SK-N-SH (cell line): ENCODE measurements around the gene RAB40A. TPM values are rescaled to one million over a fixed set of nuclear protein-coding genes. Genes with fewer than 3 reads are reported as not detected.

Source experiments
- CTCF ChIA-PET: fragments of 300-600, 350-600 bp; formaldehyde crosslinking; extraction: SDS; loops from one replicate; lab custom pipeline; 2021; lab: Yijun Ruan, JAX
- POLR2A ChIA-PET: fragments of 350-600 bp; sonication (Branson Sonifier 250); formaldehyde crosslinking; extraction: SDS; loops from one replicate; lab custom pipeline; 2020; ENCODE audit warnings: antibody characterized with exemption, inconsistent platforms; lab: Yijun Ruan, JAX
- DNase-seq: peaks from one replicate; pipeline ENCODE4 v3.0.0; 2012
- H2AFZ ChIP-seq: fragments of 200-600 bp; sonication (generic); 2 replicates; pipeline ENCODE4 v1.8.1; 2016; ENCODE audit warnings: antibody characterized with exemption, mild to moderate bottlenecking, low read depth
- H3F3A ChIP-seq: fragments of 200-600 bp; sonication (generic); replicated peaks from 2 replicates; pipeline ENCODE3; 2016; ENCODE audit warnings: antibody characterized with exemption, mild to moderate bottlenecking; ENCODE audit not compliant: insufficient read depth
- H3K27ac ChIP-seq, 2 experiments: fragments of 200-500 bp in 1 of 2; fragments of 200-600 bp in 1 of 2; sonication (Bioruptor generic) in 1 of 2; sonication (generic), shearing (Covaris generic) in 1 of 2; 2 replicates each; pipeline versions ENCODE4 v1.5.1 to v1.6.1; 2014 to 2016; ENCODE audit warnings: low read depth in 2 of 2, inconsistent platforms in 1 of 2, low read length in 1 of 2, mild to moderate bottlenecking in 1 of 2, mixed read lengths in 1 of 2
- H3K27me3 ChIP-seq: fragments of 200-600 bp; sonication (generic), shearing (Covaris generic); 2 replicates; pipeline ENCODE4 v1.6.1; 2016; ENCODE audit warnings: mixed run types; ENCODE audit not compliant: insufficient read depth
- H3K36me3 ChIP-seq, 2 experiments: fragments of 200-500 bp in 1 of 2; fragments of 200-600 bp in 1 of 2; sonication (Bioruptor generic) in 1 of 2; sonication (generic) in 1 of 2; replicated peaks in 1 of 2; 2 replicates each; pipeline versions ENCODE3 to v1.5.1; 2014 to 2016; ENCODE audit warnings: low read length in 1 of 2, mild to moderate bottlenecking in 1 of 2; ENCODE audit not compliant: insufficient read depth in 2 of 2, control insufficient read depth in 1 of 2
- H3K4me1 ChIP-seq, 2 experiments: fragments of 200-500 bp in 1 of 2; fragments of 200-600 bp in 1 of 2; sonication (Bioruptor generic) in 1 of 2; sonication (generic), shearing (Covaris generic) in 1 of 2; 2 replicates each; pipeline versions ENCODE4 v1.5.1 to v1.6.1; 2014 to 2016; ENCODE audit warnings: low read depth in 1 of 2, low read length in 1 of 2, mixed run types in 1 of 2; ENCODE audit not compliant: insufficient read depth in 2 of 2, control insufficient read depth in 1 of 2
- H3K4me2 ChIP-seq: fragments of 200-600 bp; sonication (generic), shearing (Covaris generic); 2 replicates; pipeline ENCODE4 v1.6.1; 2017; ENCODE audit warnings: mixed run types
- H3K4me3 ChIP-seq, 2 experiments: fragments of 200-500 bp in 1 of 2; fragments of 200-600 bp in 1 of 2; sonication (Bioruptor generic) in 1 of 2; sonication (generic), shearing (Covaris generic) in 1 of 2; 2 replicates each; pipeline versions ENCODE4 v1.5.1 to v1.8.1; 2014 to 2016; ENCODE audit warnings: low read depth in 2 of 2, inconsistent platforms in 1 of 2, low read length in 1 of 2, mild to moderate bottlenecking in 1 of 2, mixed read lengths in 1 of 2, moderate library complexity in 1 of 2
- H3K79me2 ChIP-seq: fragments of 200-600 bp; sonication (generic); 2 replicates; pipeline ENCODE4 v1.8.1; 2017; ENCODE audit warnings: mild to moderate bottlenecking; ENCODE audit not compliant: insufficient read depth
- H3K9ac ChIP-seq: fragments of 200-600 bp; sonication (generic); 2 replicates; pipeline ENCODE4 v1.6.1; 2017; ENCODE audit warnings: mixed run types
- H3K9me2 ChIP-seq: fragments of 200-600 bp; sonication (generic); 2 replicates; pipeline ENCODE4 v1.6.1; 2017; ENCODE audit warnings: mixed run types
- H3K9me3 ChIP-seq: fragments of 200-600 bp; sonication (generic); 2 replicates; pipeline ENCODE4 v1.6.1; 2017; ENCODE audit warnings: mixed run types, mild to moderate bottlenecking, moderate library complexity
- H4K20me1 ChIP-seq: fragments of 200-600 bp; sonication (generic); 2 replicates; pipeline ENCODE4 v1.6.1; 2017; ENCODE audit warnings: mild to moderate bottlenecking, mixed run types; ENCODE audit not compliant: insufficient read depth
- CHD2 ChIP-seq: fragments of 150-350 bp; IDR thresholded peaks from 2 replicates; pipeline ENCODE4 v1.6.1; 2018; ENCODE audit warnings: low read length; ENCODE audit not compliant: partially characterized antibody
- ELF1 ChIP-seq: IDR thresholded peaks from 2 replicates; pipeline ENCODE4 v1.4.0; 2012
- EZH2phosphoT487 ChIP-seq: fragments of 200-600 bp; sonication (generic); IDR thresholded peaks from 2 replicates; pipeline ENCODE4 v1.6.1; 2017; ENCODE audit warnings: low read depth, mixed run types, mild to moderate bottlenecking, antibody characterized with exemption, moderate library complexity, borderline replicate concordance
- FOSL2 ChIP-seq: IDR thresholded peaks from 2 replicates; pipeline ENCODE4 v1.4.0; 2012; ENCODE audit warnings: low read depth, mild to moderate bottlenecking, moderate library complexity, borderline replicate concordance
- FOXJ3 ChIP-seq: sonication (generic); formaldehyde crosslinking; IDR thresholded peaks from 2 replicates; pipeline ENCODE4 v1.5.1; 2020; ENCODE audit warnings: mild to moderate bottlenecking, missing genetic modification reagents
- MXI1 ChIP-seq: IDR thresholded peaks from 2 replicates; pipeline ENCODE4 v1.6.1; 2012; ENCODE audit warnings: mild to moderate bottlenecking, low read depth, low read length, improper control_type of control experiment
- NRF1 ChIP-seq: IDR thresholded peaks from 2 replicates; pipeline ENCODE4 v1.6.1; 2012; ENCODE audit warnings: low read depth, mild to moderate bottlenecking, low read length
- RAD21 ChIP-seq: IDR thresholded peaks from 2 replicates; pipeline ENCODE4 v1.6.1; 2012; ENCODE audit warnings: mild to moderate bottlenecking, low read length
- RCOR1 ChIP-seq: fragments of 150-350 bp; IDR thresholded peaks from 2 replicates; pipeline ENCODE4 v1.6.1; 2017; ENCODE audit warnings: antibody characterized with exemption, low read length
- RXRA ChIP-seq: IDR thresholded peaks from 2 replicates; pipeline ENCODE4 v1.4.0; 2012; ENCODE audit warnings: low read depth, mild to moderate bottlenecking, borderline replicate concordance
- SMC3 ChIP-seq: IDR thresholded peaks from 2 replicates; pipeline ENCODE4 v1.6.1; 2012; ENCODE audit warnings: low read depth, low read length, improper control_type of control experiment
- TCF12 ChIP-seq: IDR thresholded peaks from 2 replicates; pipeline ENCODE4 v1.4.0; 2012
- YY1 ChIP-seq: IDR thresholded peaks from 2 replicates; pipeline ENCODE4 v1.4.0; 2012; ENCODE audit warnings: low read depth, mild to moderate bottlenecking
- WGBS: methylation state at CpG from one replicate; pipeline ENCODE4 v1.1.6; 2017; ENCODE audit warnings: low lambda C conversion rate; 5-methylcytosine and 5-hydroxymethylcytosine counted together
- polyA plus RNA-seq, 3 experiments: library from polyadenylated mRNA; depleted of rRNA; stranded (reverse); fragments of >200 nt; gene quantifications; 2 replicates each; pipeline ENCODE4 v1.2.3, GENCODE V29; 2012
- TF ChIP-seq, protein P1 (sequence below): IDR thresholded peaks from 2 replicates; pipeline ENCODE4 v1.4.0; 2012; ENCODE audit warnings: low read depth, borderline replicate concordance
- TF ChIP-seq, protein P2 (sequence below): fragments of 150-350 bp; IDR thresholded peaks from 2 replicates; pipeline ENCODE4 v1.6.1; 2016; ENCODE audit warnings: mild to moderate bottlenecking, low read depth, low read length
- TF ChIP-seq, protein P3 (sequence below): fragments of 200-600 bp; sonication (generic); IDR thresholded peaks from 2 replicates; pipeline ENCODE4 v1.6.1; 2017; ENCODE audit warnings: antibody characterized with exemption, mild to moderate bottlenecking, moderate library complexity
- TF ChIP-seq, protein P4 (sequence below): IDR thresholded peaks from 2 replicates; pipeline ENCODE4; 2012
- TF ChIP-seq, protein P5 (sequence below): fragments of 150-350 bp; IDR thresholded peaks from 2 replicates; pipeline ENCODE4 v1.6.1; 2017; ENCODE audit warnings: antibody characterized with exemption, low read length, low read depth, borderline replicate concordance

Gene RAB40A
- polyA plus RNA-seq, 1 of the 3 experiments (the other 2 are of a cell fraction), result 0.30 TPM

DNA sequence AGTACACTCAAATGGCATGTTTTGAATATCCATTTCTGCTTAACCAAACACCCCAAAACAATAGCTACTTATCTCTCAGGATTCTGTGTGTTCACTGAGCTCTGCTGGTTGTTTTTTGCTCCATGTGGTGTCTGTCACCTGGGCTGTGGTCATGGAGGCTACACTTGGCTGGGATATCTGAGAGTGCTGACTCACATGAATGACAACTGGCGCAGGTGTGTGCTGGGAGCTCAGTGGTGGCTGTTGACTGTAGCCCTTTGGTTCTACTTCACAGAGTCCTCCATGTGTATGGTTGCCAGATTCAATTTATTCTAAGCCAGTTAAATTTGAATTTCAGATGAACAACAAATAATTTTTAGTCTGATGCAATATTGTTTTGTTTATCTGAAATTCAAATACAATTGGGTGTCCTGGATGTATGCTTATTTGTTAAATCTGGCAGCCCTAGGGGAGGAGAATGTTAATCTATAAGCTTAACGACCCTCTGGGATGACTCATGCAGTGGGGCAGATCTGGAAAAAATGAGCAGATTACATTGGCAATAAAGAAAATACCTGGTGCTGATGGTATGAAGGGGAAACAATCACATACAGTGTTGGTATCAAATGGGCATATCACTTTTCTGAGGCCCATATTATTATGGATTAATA, 37.8 kb upstream of the RAB40A start:
- H3K4me1 ChIP-seq, result peaks cover 0 to 3% of the 10 kb centered on the region in 2 experiments; a peak in 1 of 4 replicates
- H3K27ac ChIP-seq, result no peak overlapping the region
- no peak overlapping the region for H3K9ac ChIP-seq
- no peak for DNase-seq
- TF ChIP-seq FOXJ3 (CRISPR knock-in tag) (no peak), SMC3 (no peak), EZH2phosphoT487 (no peak), ELF1 (no peak), RCOR1 (no peak), RXRA (no peak), MXI1 (no peak), FOSL2 (no peak), NRF1 (no peak), TCF12 (no peak), CHD2 (no peak), RAD21 (no peak), YY1 (no peak)
- TF ChIP-seq, protein P1, sequence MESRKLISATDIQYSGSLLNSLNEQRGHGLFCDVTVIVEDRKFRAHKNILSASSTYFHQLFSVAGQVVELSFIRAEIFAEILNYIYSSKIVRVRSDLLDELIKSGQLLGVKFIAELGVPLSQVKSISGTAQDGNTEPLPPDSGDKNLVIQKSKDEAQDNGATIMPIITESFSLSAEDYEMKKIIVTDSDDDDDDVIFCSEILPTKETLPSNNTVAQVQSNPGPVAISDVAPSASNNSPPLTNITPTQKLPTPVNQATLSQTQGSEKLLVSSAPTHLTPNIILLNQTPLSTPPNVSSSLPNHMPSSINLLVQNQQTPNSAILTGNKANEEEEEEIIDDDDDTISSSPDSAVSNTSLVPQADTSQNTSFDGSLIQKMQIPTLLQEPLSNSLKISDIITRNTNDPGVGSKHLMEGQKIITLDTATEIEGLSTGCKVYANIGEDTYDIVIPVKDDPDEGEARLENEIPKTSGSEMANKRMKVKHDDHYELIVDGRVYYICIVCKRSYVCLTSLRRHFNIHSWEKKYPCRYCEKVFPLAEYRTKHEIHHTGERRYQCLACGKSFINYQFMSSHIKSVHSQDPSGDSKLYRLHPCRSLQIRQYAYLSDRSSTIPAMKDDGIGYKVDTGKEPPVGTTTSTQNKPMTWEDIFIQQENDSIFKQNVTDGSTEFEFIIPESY, result no peak
- TF ChIP-seq, protein P2, sequence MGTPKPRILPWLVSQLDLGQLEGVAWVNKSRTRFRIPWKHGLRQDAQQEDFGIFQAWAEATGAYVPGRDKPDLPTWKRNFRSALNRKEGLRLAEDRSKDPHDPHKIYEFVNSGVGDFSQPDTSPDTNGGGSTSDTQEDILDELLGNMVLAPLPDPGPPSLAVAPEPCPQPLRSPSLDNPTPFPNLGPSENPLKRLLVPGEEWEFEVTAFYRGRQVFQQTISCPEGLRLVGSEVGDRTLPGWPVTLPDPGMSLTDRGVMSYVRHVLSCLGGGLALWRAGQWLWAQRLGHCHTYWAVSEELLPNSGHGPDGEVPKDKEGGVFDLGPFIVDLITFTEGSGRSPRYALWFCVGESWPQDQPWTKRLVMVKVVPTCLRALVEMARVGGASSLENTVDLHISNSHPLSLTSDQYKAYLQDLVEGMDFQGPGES, result no peak
- TF ChIP-seq, protein P3, sequence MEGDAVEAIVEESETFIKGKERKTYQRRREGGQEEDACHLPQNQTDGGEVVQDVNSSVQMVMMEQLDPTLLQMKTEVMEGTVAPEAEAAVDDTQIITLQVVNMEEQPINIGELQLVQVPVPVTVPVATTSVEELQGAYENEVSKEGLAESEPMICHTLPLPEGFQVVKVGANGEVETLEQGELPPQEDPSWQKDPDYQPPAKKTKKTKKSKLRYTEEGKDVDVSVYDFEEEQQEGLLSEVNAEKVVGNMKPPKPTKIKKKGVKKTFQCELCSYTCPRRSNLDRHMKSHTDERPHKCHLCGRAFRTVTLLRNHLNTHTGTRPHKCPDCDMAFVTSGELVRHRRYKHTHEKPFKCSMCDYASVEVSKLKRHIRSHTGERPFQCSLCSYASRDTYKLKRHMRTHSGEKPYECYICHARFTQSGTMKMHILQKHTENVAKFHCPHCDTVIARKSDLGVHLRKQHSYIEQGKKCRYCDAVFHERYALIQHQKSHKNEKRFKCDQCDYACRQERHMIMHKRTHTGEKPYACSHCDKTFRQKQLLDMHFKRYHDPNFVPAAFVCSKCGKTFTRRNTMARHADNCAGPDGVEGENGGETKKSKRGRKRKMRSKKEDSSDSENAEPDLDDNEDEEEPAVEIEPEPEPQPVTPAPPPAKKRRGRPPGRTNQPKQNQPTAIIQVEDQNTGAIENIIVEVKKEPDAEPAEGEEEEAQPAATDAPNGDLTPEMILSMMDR, result no peak
- TF ChIP-seq, protein P4, sequence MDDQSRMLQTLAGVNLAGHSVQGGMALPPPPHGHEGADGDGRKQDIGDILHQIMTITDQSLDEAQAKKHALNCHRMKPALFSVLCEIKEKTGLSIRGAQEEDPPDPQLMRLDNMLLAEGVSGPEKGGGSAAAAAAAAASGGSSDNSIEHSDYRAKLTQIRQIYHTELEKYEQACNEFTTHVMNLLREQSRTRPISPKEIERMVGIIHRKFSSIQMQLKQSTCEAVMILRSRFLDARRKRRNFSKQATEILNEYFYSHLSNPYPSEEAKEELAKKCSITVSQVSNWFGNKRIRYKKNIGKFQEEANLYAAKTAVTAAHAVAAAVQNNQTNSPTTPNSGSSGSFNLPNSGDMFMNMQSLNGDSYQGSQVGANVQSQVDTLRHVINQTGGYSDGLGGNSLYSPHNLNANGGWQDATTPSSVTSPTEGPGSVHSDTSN, result no peak
- TF ChIP-seq, protein P5, sequence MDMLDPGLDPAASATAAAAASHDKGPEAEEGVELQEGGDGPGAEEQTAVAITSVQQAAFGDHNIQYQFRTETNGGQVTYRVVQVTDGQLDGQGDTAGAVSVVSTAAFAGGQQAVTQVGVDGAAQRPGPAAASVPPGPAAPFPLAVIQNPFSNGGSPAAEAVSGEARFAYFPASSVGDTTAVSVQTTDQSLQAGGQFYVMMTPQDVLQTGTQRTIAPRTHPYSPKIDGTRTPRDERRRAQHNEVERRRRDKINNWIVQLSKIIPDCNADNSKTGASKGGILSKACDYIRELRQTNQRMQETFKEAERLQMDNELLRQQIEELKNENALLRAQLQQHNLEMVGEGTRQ, result no peak
- H3K9me3 ChIP-seq, result no peaks in the 10 kb centered on the region
- H3F3A ChIP-seq, result no peaks in the 10 kb centered on the region
- no peaks in the 10 kb centered on the region for H3K79me2 ChIP-seq
- POLR2A ChIA-PET, result interaction anchor here (0.6 kb wide), 2 partner anchors 12 to 180 kb away, joined by 3 read pairs; no protein-coding TSS in a partner anchor
- H2AFZ ChIP-seq, result no peak overlapping the region
- no peaks in the 10 kb centered on the region for H4K20me1 ChIP-seq
- no peak overlapping the region for H3K4me3 ChIP-seq
- WGBS, result 17% methylated on average over 2 of the region's 2 CpGs
- H3K9me2 ChIP-seq, result no peaks in the 10 kb centered on the region
- H3K27me3 ChIP-seq, result no peaks in the 10 kb centered on the region
- no peaks in the 10 kb centered on the region for H3K36me3 ChIP-seq
- no peak overlapping the region for H3K4me2 ChIP-seq
- CTCF ChIA-PET, result no interaction called here
